GM12873 (cell line): ENCODE data around the gene TMEM8B.

Experiments
- CTCF ChIP-seq: IDR thresholded peaks from 2 replicates; pipeline ENCODE4 v1.5.1; 2012; ENCODE audit warnings: low read depth, mild to moderate bottlenecking, moderate library complexity, low read length, control low read depth; ENCODE audit not compliant: insufficient read depth; ENCODE audit errors: missing control alignments

Gene TMEM8B

GRCh38 chr9:35801328-35802128 lies 27.5 kb upstream of the TMEM8B start:
- TF ChIP-seq CTCF = no peak

- TF ChIP-seq CTCF = no peak
These were observed 22.9 kb upstream of the TMEM8B start for GRCh38 chr9:35806101-35806500.

- no peak for TF ChIP-seq CTCF
These were observed 20.6 kb upstream of the TMEM8B start for GRCh38 chr9:35808433-35808832.

- no peak for TF ChIP-seq CTCF
These were observed 18.9 kb upstream of the TMEM8B start for GRCh38 chr9:35810122-35810521.

- no peak for TF ChIP-seq CTCF
These were observed 17.5 kb upstream of the TMEM8B start for GRCh38 chr9:35811381-35812024.

GRCh38 chr9:35812025-35812602 lies 16.9 kb upstream of the TMEM8B start, which contains the start of gene SPAG8:
Gene SPAG8 (minus strand): TSS chr9:35812262. CDS start chr9:35812147, 115 bp downstream.
- no peak for TF ChIP-seq CTCF

- TF ChIP-seq CTCF = peak; percentile 45
These were observed 15.5 kb upstream of the TMEM8B start for GRCh38 chr9:35813434-35814105.
